Liver (tissue), 3 donors: ENCODE results near the gene TBX1.

Experiments
- ATF3 ChIP-seq: IDR thresholded peaks from 2 replicates; pipeline ENCODE4 v1.6.1; 2016; ENCODE audit warnings: antibody characterized with exemption
- EGR1 ChIP-seq, 2 donors: IDR thresholded peaks; 2 replicates each; pipeline ENCODE4 v1.6.1; 2016 to 2018; ENCODE audit warnings: antibody characterized with exemption in 2 of 2, low read depth in 2 of 2
- FOXA1 ChIP-seq: IDR thresholded peaks from 2 replicates; pipeline ENCODE4 v1.6.1; 2016; ENCODE audit warnings: antibody characterized with exemption
- GABPA ChIP-seq, 2 donors: IDR thresholded peaks in 1 of 2; conservative IDR thresholded peaks in 1 of 2; 2 replicates each; pipeline ENCODE4 v1.6.1; 2016; ENCODE audit warnings: antibody characterized with exemption in 2 of 2, mild to moderate bottlenecking in 1 of 2, moderate library complexity in 1 of 2
- MAX ChIP-seq: IDR thresholded peaks from 2 replicates; pipeline ENCODE4 v1.6.1; 2016; ENCODE audit warnings: antibody characterized with exemption
- NR2F2 ChIP-seq: IDR thresholded peaks from 2 replicates; pipeline ENCODE4 v1.6.1; 2016; ENCODE audit warnings: antibody characterized with exemption
- RAD21 ChIP-seq, 2 donors: IDR thresholded peaks; 2 replicates each; pipeline ENCODE4 v1.6.1; 2016; ENCODE audit warnings: antibody characterized with exemption in 2 of 2, mild to moderate bottlenecking in 2 of 2
- REST ChIP-seq: IDR thresholded peaks from 2 replicates; pipeline ENCODE4 v1.6.1; 2016; ENCODE audit warnings: antibody characterized with exemption, mild to moderate bottlenecking
- SP1 ChIP-seq: IDR thresholded peaks from 2 replicates; pipeline ENCODE4 v1.6.1; 2018; ENCODE audit warnings: antibody characterized with exemption, mild to moderate bottlenecking
- TAF1 ChIP-seq: conservative IDR thresholded peaks from 2 replicates; pipeline ENCODE4 v1.6.1; 2016; ENCODE audit warnings: antibody characterized with exemption, mild to moderate bottlenecking
- YY1 ChIP-seq: IDR thresholded peaks from 2 replicates; pipeline ENCODE4 v1.6.1; 2016; ENCODE audit warnings: antibody characterized with exemption, mild to moderate bottlenecking
- ZBTB33 ChIP-seq: IDR thresholded peaks from 2 replicates; pipeline ENCODE4 v1.6.1; 2016; ENCODE audit warnings: antibody characterized with exemption
- TF ChIP-seq, protein P1 (sequence below): fragments of 150-350 bp; IDR thresholded peaks from 2 replicates; pipeline ENCODE4 v1.5.1; 2017; ENCODE audit warnings: improper control_type of control experiment, low read depth, low read length; ENCODE audit not compliant: missing input control
- donor health status: healthy.
- donor health status: healthy.

- no peak for TF ChIP-seq ZBTB33
- no peak for TF ChIP-seq EGR1 (IDR thresholded peaks at IDR 0.05; ENCODE audit: low read depth in 2 of 2)
- TF ChIP-seq, protein P1, sequence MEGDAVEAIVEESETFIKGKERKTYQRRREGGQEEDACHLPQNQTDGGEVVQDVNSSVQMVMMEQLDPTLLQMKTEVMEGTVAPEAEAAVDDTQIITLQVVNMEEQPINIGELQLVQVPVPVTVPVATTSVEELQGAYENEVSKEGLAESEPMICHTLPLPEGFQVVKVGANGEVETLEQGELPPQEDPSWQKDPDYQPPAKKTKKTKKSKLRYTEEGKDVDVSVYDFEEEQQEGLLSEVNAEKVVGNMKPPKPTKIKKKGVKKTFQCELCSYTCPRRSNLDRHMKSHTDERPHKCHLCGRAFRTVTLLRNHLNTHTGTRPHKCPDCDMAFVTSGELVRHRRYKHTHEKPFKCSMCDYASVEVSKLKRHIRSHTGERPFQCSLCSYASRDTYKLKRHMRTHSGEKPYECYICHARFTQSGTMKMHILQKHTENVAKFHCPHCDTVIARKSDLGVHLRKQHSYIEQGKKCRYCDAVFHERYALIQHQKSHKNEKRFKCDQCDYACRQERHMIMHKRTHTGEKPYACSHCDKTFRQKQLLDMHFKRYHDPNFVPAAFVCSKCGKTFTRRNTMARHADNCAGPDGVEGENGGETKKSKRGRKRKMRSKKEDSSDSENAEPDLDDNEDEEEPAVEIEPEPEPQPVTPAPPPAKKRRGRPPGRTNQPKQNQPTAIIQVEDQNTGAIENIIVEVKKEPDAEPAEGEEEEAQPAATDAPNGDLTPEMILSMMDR: no peak
- no peak for TF ChIP-seq MAX
- TF ChIP-seq SP1: no peak
- no peak for TF ChIP-seq YY1
- no peak for TF ChIP-seq NR2F2
- no peak for TF ChIP-seq ATF3
- TF ChIP-seq RAD21 (IDR thresholded peaks at IDR 0.05): no peak
- no peak for TF ChIP-seq GABPA (IDR thresholded peaks at IDR 0.05 in 1 of 2, conservative IDR thresholded peaks at IDR 0.05 in 1 of 2)
- TF ChIP-seq TAF1: no peak
- TF ChIP-seq REST: no peak
- TF ChIP-seq FOXA1: no peak
These were observed 54.7 kb downstream of the TBX1 start for GRCh38 chr22:19815093-19815822.
